Transverse colon (tissue), 4 donors: Measurements from ENCODE around the gene PLSCR2. TPM values are rescaled to one million over a fixed set of nuclear protein-coding genes. Genes with fewer than 3 reads are reported as not detected.
A peak's percentile ranks its signal among the peaks of the same experiment; 100 is the strongest.

Source experiments
- DNase-seq: peaks from one replicate; pipeline ENCODE4 v3.0.0-alpha.2; 2019
- H3K27ac ChIP-seq, 4 donors: fragments of 200-600 bp; sonication (generic); 2 replicates each; pipeline ENCODE4 v1.5.1; 2016 to 2018; ENCODE audit warnings: inconsistent platforms in 4 of 4
- H3K27me3 ChIP-seq: fragments of 200-600 bp; sonication (generic); 2 replicates; pipeline ENCODE4 v1.5.1; 2017; ENCODE audit warnings: inconsistent platforms
- H3K36me3 ChIP-seq, 4 donors: fragments of 200-600 bp; sonication (generic); 2 replicates each; pipeline ENCODE4 v1.5.1; 2017 to 2019; ENCODE audit warnings: inconsistent platforms in 4 of 4
- H3K4me1 ChIP-seq, 4 donors: fragments of 200-600 bp; sonication (generic); 2 replicates each; pipeline ENCODE4 v1.5.1; 2017 to 2020; ENCODE audit warnings: inconsistent platforms in 4 of 4
- H3K4me3 ChIP-seq, 4 donors: fragments of 200-600 bp; sonication (generic); 1 replicate in 1 of 4; 2 replicates in 3 of 4; pipeline versions ENCODE4 v1.5.1 to v1.6.1; 2017 to 2019; ENCODE audit warnings: inconsistent platforms in 4 of 4
- H3K9me3 ChIP-seq, 2 donors: fragments of 200-600 bp; sonication (generic); 2 replicates each; pipeline ENCODE4 v1.5.1; 2017 to 2019; ENCODE audit warnings: inconsistent platforms in 2 of 2
- EP300 ChIP-seq: sonication (generic); formaldehyde crosslinking; IDR thresholded peaks from one replicate; pipeline ENCODE4 v1.6.1; 2017; ENCODE audit warnings: antibody characterized with exemption, low read depth
- POLR2A ChIP-seq: fragments of 450-650 bp; IDR thresholded peaks from one replicate; pipeline ENCODE4 v1.6.1; 2016; ENCODE audit warnings: antibody characterized with exemption, mild to moderate bottlenecking, moderate library complexity
- POLR2AphosphoS5 ChIP-seq, 3 donors: sonication (generic); formaldehyde crosslinking; IDR thresholded peaks; one replicate each; pipeline ENCODE4 v1.6.1; 2016; ENCODE audit warnings: antibody characterized with exemption in 3 of 3
- WGBS, 2 donors: methylation state at CpG; one replicate each; pipeline ENCODE4 v1.1.5; 2018; ENCODE audit warnings: low coverage in 1 of 2; 5-methylcytosine and 5-hydroxymethylcytosine counted together
- in situ Hi-C, 4 donors: fragments of 200-750 bp; cut with MboI; loops; one replicate each; pipeline versions ENCODE4 v1.15.0 to v1.15.1; 2017; ENCODE audit warnings: low sequenced_read_pairs in 3 of 4, low pct_ligation_motif_present in 1 of 4, low pct_unique_long_range_greater_than_20kb in 1 of 4
- intact Hi-C: fragments of 100-400 bp; cut with DNase I; formaldehyde crosslinking; loops from one replicate; pipeline ENCODE4 v1.15.1; 2023; ENCODE audit warnings: low total_unique reads
- total RNA-seq, 4 donors: library from RNA; depleted of rRNA; stranded (reverse); fragments of >200 nt; gene quantifications; one replicate each; pipeline ENCODE4 v1.1.0, GENCODE V29; 2016
- TF ChIP-seq, protein P1 (sequence below), 5 experiments: fragments of 200-600 bp in 3 of 5; fragments of 450-650 bp in 2 of 5; sonication (generic) in 3 of 5; IDR thresholded peaks; 1 replicate in 2 of 5; 2 replicates in 3 of 5; pipeline ENCODE4 v1.5.1; 2016 to 2017; ENCODE audit warnings: antibody characterized with exemption in 5 of 5, inconsistent platforms in 3 of 5, mild to moderate bottlenecking in 2 of 5, moderate library complexity in 1 of 5

PLSCR2 gene
- total RNA-seq, 4 donors from 2014 or later = 1.3 to 2.9 TPM; not detected in 2

DNA sequence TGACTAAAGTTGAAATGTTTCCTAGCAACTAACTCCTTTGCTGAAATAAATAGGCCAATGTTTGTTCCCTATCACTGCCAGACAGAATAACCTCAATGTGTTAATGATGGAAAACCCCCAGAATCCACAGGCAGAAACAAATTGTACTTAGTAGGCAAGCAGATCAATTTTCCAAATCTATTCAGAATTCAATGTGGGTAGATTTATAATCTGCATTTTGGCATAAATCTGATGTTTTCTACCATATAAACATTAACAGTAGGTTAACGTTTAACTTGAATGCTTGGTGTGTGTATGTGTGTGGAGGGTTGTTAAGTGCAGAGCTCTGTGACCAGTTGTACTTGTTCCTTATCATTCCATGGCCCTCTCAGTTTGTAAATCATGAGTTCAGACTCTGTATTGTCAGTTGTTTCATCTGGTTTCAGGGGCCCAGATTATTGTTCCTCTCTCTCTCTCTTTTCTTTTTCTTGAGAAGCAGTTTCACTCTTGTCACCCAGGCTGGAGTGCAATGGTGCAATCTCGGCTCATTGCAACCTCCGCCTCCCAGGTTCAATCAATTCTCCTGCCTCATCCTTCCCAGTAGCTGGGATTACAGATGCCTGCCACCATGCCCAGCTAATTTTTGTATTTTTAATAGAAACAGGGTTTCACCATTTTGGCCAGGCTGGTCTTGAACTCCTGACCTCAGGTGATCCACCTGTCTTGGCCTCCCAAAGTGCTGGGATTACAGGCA, 42.2 kb upstream of the PLSCR2 start:
- no peak overlapping the region for H3K4me3 ChIP-seq
- 40 to 53% methylated on average over 3 of the region's 3 CpGs for WGBS, 2 donors
- TF ChIP-seq POLR2A (peak; percentile 12), POLR2AphosphoS5 (IDR thresholded peaks at IDR 0.05) (peak in 2 of 3 donors; percentile 41 to 54)
- TF ChIP-seq, protein P1, sequence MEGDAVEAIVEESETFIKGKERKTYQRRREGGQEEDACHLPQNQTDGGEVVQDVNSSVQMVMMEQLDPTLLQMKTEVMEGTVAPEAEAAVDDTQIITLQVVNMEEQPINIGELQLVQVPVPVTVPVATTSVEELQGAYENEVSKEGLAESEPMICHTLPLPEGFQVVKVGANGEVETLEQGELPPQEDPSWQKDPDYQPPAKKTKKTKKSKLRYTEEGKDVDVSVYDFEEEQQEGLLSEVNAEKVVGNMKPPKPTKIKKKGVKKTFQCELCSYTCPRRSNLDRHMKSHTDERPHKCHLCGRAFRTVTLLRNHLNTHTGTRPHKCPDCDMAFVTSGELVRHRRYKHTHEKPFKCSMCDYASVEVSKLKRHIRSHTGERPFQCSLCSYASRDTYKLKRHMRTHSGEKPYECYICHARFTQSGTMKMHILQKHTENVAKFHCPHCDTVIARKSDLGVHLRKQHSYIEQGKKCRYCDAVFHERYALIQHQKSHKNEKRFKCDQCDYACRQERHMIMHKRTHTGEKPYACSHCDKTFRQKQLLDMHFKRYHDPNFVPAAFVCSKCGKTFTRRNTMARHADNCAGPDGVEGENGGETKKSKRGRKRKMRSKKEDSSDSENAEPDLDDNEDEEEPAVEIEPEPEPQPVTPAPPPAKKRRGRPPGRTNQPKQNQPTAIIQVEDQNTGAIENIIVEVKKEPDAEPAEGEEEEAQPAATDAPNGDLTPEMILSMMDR (IDR thresholded peaks at IDR 0.05) = no peak
- H3K27ac ChIP-seq = peak overlapping the region; percentile 79 to 82 (median 80)
- H3K36me3 ChIP-seq = peaks cover 0 to 19% (median 8%) of the 10 kb centered on the region in 4 donors
- no peaks in the 10 kb centered on the region for H3K9me3 ChIP-seq
- H3K27me3 ChIP-seq = no peaks in the 10 kb centered on the region
- intact Hi-C loops (no loop called here), in situ Hi-C loops (no loop called here)
- H3K4me1 ChIP-seq = peaks cover 0 to 51% (median 23%) of the 10 kb centered on the region in 4 donors
- DNase-seq = no peak

DNA sequence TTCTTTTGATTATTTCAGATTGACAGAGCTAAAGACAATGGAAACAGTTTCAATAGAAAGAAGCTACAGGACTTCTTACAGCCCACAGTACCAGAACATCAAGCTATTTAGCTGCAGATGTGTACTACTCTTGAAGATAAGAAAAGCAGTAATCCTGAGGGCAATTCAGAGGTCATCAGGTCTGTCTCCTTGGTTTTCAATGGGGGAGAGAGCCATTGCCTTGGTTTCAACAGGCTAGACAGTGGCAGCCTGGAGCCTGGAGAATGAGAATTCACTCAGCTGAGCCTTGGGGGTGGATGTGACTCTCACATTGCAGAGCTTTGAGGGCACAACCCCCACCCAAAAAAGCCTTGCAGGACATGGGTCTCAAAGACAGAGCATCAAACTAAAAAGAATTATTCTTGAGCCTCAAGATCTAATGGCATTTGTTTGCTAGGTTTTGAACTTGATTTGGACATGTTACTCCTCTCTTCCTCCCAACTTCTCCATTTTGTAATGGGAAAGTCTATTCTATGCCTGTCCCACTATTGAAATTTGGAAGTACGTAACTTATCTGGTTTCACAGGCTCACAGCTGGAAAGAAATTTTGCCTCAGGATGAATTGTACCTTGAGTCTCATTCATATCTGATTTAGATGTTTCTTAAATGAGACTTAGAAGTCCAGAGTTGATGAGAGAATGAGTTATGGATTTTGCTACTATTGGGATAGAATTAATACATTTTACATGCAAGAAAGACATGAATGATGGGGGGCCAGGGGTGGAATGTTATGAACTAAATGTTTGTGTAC, 38.2 kb upstream of the PLSCR2 start:
- H3K9me3 ChIP-seq = no peaks in the 10 kb centered on the region
- H3K4me1 ChIP-seq = peaks cover 3 to 65% (median 42%) of the 10 kb centered on the region in 4 donors
- intact Hi-C loops (no loop called here), in situ Hi-C loops (no loop called here)
- H3K27ac ChIP-seq = peak overlapping the region; percentile 75 to 82 (median 80)
- no peak overlapping the region for H3K4me3 ChIP-seq
- 80 to 94% methylated on average over 1 of the region's 1 CpG for WGBS, 2 donors
- DNase-seq = no peak
- no peaks in the 10 kb centered on the region for H3K36me3 ChIP-seq
- no peaks in the 10 kb centered on the region for H3K27me3 ChIP-seq
- no peak for TF ChIP-seq POLR2AphosphoS5 (IDR thresholded peaks at IDR 0.05)
- TF ChIP-seq POLR2A = no peak
- no peak for TF ChIP-seq EP300
- TF ChIP-seq, protein P1 (IDR thresholded peaks at IDR 0.05) = no peak

DNA sequence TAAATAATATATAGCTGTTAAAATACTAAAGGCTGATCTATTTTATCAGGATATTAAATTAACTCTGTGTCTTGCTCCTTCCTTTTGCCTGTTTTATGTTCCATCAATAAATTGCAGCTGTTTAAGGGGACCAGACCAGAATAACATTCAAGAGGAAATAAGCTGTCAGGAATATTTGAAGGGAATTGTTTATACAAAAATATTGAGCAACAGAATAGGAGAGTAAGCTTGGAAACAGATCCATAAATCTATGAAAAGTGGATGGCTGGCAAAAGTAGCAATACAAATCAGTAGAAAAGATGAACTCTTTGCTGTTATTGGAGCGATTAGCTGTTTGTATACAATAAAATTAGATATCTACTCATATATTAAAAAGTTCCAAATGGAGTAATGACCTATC, 36.2 kb upstream of the PLSCR2 start:
- H3K4me1 ChIP-seq = peaks cover 3 to 50% (median 34%) of the 10 kb centered on the region in 4 donors
- in situ Hi-C loops = no loop called here

More for the DNA sequence above, 36.2 kb upstream of the PLSCR2 start:
- H3K27me3 ChIP-seq = no peaks in the 10 kb centered on the region
- no peaks in the 10 kb centered on the region for H3K9me3 ChIP-seq
- peak in 1 of 3 donors; percentile 11 for TF ChIP-seq POLR2AphosphoS5 (IDR thresholded peaks at IDR 0.05)
- TF ChIP-seq, protein P1 (IDR thresholded peaks at IDR 0.05) = no peak
- no peak overlapping the region for H3K4me3 ChIP-seq
- 76 to 89% methylated on average over 1 of the region's 1 CpG for WGBS, 2 donors
- no peak for DNase-seq
- intact Hi-C loops = no loop called here
- no peaks in the 10 kb centered on the region for H3K36me3 ChIP-seq
- peak overlapping the region; percentile 75 to 82 (median 80) for H3K27ac ChIP-seq
